ENCODE measurements around the gene BAIAP2L2.
A peak's percentile ranks its signal among the peaks of the same experiment; 100 is the strongest.
"Not testable (repeated sequence)": the region's sequence is repeated elsewhere in the genome, so short reads cannot be mapped to it uniquely, and the experiment has no call there.

The BAIAP2L2 gene

DNA sequence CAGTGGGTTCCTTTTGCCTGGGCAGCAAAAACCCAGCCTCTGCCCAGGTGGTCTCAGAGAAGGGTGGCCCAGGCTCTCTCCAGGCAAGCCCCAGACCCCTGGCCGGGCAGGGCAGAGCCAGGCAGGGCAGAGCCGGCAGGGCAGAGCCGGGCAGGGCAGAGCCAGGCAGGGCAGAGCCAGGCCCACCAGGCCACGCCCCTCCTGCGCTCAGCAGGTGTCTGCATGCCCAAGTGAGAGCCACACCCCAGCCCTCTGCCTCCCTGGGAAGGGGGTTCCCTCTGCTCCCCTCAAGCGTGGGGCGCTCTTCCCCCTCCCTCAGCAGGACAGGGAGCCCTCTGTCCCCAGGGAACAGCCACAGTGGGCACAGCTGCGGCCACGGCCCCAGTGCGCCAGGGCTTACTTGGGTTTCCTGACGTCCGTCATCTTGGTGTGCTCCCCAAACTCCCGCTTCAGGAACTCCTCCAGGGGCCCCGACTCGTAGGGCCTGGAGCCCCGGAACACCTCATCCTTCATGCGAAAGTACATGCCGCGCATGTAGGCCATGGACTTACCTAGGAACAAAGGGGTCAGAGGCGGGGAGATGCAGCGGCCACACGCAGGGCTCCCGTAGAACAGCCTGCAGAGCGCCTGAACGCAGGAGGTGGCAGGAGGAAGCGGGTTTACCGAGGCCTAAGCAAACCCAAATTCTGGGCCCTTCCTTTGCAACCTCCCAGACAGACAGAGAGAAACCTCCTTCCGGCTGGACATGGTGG is 10.1 kb upstream of the BAIAP2L2 start:
- Mint-ChIP-seq H3K27ac (no peak overlapping the region), H3K4me1 (ENCODE audit: low read depth) (peaks cover 5% of the 10 kb centered on the region), H3K9me3 (no peaks in the 10 kb centered on the region), H3K36me3 (ENCODE audit: low read depth) (no peaks in the 10 kb centered on the region), H3K27me3 (ENCODE audit: low read depth) (no peaks in the 10 kb centered on the region), H3K4me3 (no peak overlapping the region)
- no peak for DNase-seq (ENCODE audit: low spot score)

DNA sequence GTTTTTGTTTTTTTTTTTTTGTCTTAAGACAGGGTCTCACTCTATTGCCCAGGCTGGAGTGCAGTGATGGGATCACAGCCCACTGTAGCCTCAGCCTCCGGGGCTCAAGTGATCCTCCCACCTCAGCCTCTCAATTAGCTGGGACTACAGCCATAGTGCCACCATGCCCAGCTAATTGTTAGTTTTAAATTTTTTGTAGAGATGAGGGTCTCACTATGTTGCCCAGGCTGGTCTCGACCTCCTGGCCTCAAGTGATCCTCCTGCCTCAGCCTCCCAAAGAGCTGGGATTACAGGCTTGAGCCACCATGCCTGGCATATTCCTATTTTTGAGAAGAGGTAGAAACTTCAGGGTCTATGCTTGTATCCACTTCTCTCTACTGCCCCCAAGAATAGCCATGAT is 8.3 kb upstream of the BAIAP2L2 start:
- H3K4me1 Mint-ChIP-seq (ENCODE audit: low read depth); H3K4me3 Mint-ChIP-seq; DNase-seq (ENCODE audit: low spot score); H3K36me3 Mint-ChIP-seq (ENCODE audit: low read depth); H3K27me3 Mint-ChIP-seq (ENCODE audit: low read depth); H3K9me3 Mint-ChIP-seq; H3K27ac Mint-ChIP-seq: not testable (repeated sequence)

DNA sequence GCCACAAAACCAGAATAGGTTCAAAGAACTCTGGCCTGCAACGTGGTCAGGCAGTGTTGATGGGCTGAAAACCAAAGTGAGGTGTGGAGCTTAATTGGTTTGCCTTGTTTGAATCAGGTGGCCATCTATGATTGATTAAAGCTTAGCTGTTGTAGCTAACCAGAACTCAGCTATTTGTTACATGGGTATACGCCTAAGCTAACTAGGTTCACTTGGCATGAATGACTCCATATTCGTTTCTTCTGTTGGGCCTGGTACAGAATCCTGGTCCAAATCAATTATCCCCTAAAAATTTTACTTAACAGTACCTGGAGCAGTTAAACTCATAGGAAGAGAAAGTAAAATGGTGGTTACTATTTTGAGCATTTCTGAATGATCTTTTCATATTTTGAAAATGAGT is 7.7 kb upstream of the BAIAP2L2 start:
- Mint-ChIP-seq H3K9me3 (no peaks in the 10 kb centered on the region), H3K4me1 (ENCODE audit: low read depth) (peaks cover 2% of the 10 kb centered on the region), H3K27me3 (ENCODE audit: low read depth) (no peaks in the 10 kb centered on the region), H3K27ac (no peak overlapping the region), H3K4me3 (no peak overlapping the region), H3K36me3 (ENCODE audit: low read depth) (peaks cover 2% of the 10 kb centered on the region)
- no peak for DNase-seq (ENCODE audit: low spot score)

DNA sequence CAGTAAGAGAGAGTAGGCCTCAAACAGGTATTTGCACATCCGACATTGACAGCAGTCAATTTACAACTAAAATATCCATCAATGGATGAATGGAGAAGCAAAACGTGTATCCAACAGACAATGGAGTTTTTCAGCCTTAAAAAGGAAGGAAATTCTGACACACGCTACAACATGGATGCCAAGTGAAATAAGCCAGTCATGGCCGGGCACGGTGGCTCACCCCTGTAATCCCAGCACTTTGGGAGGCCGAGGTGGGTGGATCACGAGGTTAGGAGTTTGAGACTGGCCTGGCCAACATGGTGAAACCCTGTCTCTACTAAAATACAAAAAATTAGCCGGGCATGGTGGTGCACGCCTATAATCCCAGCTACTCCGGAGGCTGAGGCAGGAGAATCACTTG is 7.1 kb upstream of the BAIAP2L2 start:
- not testable (repeated sequence) for H3K36me3 Mint-ChIP-seq (ENCODE audit: low read depth); DNase-seq (ENCODE audit: low spot score); H3K9me3 Mint-ChIP-seq; H3K27ac Mint-ChIP-seq; H3K4me3 Mint-ChIP-seq; H3K27me3 Mint-ChIP-seq (ENCODE audit: low read depth); H3K4me1 Mint-ChIP-seq (ENCODE audit: low read depth)

DNA sequence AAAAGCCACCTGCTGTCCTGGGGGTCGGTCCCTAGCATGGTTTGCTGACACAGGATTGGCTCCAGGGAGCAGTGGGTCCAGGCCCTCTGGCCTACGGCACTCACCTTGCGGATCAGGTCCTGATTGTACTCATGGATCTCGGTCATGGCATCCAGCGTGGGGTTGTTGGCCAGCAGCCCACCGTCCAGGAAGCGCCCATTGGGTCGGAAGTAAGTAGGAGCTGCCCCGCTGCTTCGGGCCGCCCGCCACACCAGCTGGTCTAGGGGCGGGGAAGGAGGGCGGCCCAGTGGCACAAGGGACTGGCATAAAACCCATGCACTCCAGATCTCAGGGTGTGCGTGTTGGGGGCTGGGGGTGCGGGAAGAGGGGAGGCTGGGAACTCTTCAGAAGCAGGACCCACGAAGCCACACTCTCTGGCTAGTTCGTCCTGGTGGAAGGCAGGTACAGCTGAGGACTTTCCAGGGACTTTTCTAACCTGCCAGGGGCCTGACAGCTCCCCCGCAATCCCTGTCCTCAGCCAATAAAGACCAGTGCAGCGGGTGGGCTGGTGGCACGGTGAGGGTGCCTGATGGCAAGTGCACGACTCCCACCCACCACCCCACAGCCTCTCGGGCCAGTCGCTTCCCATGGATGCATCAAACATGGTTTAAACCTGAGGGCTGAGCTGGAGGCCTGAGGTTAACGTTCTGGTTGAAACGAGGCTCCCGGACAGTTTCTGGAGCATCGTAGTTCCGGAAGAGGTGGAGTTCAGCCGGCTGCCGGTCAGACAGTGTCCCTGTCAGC is 5.1 kb upstream of the BAIAP2L2 start:
- H3K36me3 Mint-ChIP-seq (ENCODE audit: low read depth): peaks cover 2% of the 10 kb centered on the region
- peaks cover 2% of the 10 kb centered on the region for H3K4me1 Mint-ChIP-seq (ENCODE audit: low read depth)
- H3K27me3 Mint-ChIP-seq (ENCODE audit: low read depth): no peaks in the 10 kb centered on the region
- no peak overlapping the region for H3K4me3 Mint-ChIP-seq
- DNase-seq (ENCODE audit: low spot score): no peak
- no peaks in the 10 kb centered on the region for H3K9me3 Mint-ChIP-seq
- H3K27ac Mint-ChIP-seq: no peak overlapping the region

DNA sequence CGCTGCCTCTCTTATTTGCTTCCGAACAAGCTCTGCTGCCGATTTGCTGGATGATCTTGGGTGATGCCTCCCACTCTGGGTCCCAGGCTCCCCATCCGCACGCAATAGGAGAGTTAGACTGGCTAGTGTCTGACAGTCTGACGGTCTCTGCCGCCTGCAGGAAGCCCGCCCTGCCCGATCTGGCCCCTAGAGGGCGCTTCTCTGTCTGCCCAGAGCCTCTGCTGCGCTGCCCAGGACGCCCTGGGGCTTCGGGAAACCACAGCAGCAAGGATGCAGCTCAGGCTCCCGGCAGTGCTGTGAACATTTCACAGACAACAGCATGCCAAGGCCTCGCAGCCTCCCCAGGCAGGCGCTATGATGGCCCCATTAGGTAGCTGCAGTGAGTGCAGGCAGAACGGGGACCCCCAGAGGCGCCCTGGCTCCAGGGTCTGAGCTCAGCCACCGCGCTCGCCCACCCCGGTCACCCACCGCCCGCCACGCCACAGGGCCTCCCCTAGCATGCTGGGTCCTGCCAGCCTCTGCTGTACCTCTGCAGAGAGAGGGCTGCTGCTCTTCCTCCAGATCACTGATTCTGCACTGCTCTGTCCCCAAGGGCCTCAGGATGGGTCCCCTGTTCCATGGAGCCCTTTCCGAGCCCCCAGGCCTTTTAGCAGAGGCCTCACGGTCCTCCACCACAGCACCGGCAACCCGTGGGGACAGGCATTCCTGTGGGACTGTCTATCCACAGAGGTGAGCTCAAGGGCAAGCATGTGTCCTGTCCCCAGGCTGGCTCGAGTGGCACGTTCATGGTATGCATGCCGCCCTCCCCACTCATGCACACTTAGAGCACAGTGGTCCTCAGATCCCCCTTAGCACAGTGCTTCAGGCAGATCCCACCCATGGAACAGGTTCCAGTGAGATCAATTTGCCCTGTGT is 4.3 kb upstream of the BAIAP2L2 start:
- peak; percentile 70 for DNase-seq (ENCODE audit: low spot score)
- Mint-ChIP-seq H3K9me3 (peaks cover 2% of the 10 kb centered on the region), H3K4me3 (no peak overlapping the region), H3K27ac (no peak overlapping the region), H3K27me3 (ENCODE audit: low read depth) (no peaks in the 10 kb centered on the region), H3K4me1 (ENCODE audit: low read depth) (peaks cover 2% of the 10 kb centered on the region), H3K36me3 (ENCODE audit: low read depth) (peaks cover 4% of the 10 kb centered on the region)

DNA sequence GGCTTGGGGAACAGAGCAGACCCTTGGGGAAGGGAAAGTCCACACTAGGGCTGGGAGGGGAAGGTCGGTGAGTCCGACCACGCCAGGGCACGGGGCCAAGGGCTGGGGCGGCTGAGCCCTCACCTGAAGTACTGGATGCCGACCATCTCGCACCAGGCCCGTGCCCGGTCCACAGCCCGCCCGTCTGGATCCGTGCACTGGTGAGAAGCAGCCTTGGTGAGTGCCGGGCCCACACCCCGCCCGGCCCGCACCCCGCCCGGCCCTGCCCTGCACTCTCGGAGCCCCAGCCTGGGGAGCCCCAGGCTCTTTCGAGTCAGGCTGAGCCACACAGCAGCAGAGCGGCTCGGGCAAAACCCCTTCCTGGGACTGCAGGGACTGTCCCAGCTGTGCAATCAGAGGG is 1.9 kb upstream of the BAIAP2L2 start:
- Mint-ChIP-seq H3K4me1 (ENCODE audit: low read depth) (peaks cover 2% of the 10 kb centered on the region), H3K36me3 (ENCODE audit: low read depth) (peaks cover 4% of the 10 kb centered on the region), H3K9me3 (peaks cover 3% of the 10 kb centered on the region), H3K4me3 (no peak overlapping the region), H3K27ac (no peak overlapping the region), H3K27me3 (ENCODE audit: low read depth) (no peaks in the 10 kb centered on the region)
- DNase-seq (ENCODE audit: low spot score): no peak

DNA sequence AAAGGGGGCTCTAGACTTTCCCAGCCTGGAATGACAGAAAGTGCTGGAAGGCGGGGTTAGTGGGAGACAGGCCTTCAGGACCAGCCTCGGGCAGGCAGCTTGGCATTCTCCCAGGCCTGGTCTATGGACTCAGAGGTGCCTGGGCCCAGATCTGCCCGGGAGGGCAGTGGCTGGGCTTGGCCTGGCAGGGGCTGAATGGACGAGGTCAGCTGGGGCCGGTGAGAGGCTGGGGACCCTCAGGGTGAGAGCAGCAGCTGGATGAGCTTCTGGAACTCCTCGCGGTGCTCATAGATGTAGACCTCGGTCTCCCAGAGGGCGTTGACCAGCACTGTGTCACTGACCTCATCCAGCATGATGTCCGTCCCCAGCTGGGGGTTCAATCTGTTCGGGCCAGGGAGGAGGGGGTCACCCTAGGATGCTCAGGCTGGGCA is 1.5 kb upstream of the BAIAP2L2 start:
- Mint-ChIP-seq H3K27me3 (ENCODE audit: low read depth) (no peaks in the 10 kb centered on the region), H3K9me3 (peaks cover 3% of the 10 kb centered on the region), H3K4me3 (no peak overlapping the region), H3K27ac (no peak overlapping the region), H3K4me1 (ENCODE audit: low read depth) (peaks cover 2% of the 10 kb centered on the region), H3K36me3 (ENCODE audit: low read depth) (peaks cover 4% of the 10 kb centered on the region)
- no peak for DNase-seq (ENCODE audit: low spot score)

DNA sequence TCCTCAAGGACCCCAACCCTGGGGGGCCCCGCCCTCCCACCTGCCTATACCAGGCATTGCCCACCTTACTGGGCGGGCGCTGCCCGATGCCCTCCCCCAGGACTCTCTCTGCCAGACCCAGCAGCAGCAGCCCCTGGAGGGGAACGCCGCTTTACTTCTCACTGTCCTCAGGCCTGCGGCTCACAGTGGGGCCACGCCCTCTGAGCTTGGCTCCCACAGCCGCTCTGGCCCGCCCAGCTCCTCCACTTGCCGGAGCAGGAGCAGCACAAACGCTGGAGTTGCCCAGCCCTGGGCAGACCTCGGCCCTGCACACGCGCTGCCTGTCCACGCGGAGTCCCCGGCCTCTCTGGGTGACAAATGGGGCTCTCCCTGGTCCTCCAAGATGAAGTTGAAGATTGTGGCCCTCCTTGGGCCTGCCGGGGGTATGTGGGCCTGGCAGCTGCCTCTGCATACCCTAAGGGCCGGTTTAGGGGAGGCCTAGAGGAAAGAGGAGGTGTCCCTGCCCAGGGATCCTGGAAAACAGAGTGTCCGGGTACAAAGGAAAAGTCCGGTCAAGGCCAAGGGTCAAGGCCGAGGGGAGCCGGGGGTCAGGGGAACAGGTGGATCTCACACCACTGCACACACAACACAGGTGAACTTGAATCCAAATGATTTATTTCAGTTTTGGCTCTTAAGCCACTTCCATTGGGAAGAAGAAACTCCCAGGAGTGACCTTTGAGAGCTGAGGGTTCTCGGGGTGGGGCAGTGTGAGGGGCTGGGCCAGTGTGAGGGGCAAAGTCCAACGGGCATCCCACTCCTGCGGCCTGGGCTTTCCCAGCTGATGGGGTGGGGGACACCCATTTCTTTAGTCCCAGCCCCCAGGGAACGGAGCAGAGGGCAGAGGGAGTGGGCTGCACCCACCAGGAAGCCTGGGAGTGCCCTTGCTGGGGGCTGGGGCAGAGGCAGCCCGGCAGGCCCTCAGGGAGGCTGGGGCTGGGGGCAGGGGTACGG is 674 bp upstream of the BAIAP2L2 start:
- DNase-seq (ENCODE audit: low spot score): no peak
- Mint-ChIP-seq H3K27ac (no peak overlapping the region), H3K4me3 (no peak overlapping the region), H3K9me3 (peaks cover 3% of the 10 kb centered on the region), H3K36me3 (ENCODE audit: low read depth) (peaks cover 4% of the 10 kb centered on the region), H3K27me3 (ENCODE audit: low read depth) (no peaks in the 10 kb centered on the region), H3K4me1 (ENCODE audit: low read depth) (peaks cover 2% of the 10 kb centered on the region)

DNA sequence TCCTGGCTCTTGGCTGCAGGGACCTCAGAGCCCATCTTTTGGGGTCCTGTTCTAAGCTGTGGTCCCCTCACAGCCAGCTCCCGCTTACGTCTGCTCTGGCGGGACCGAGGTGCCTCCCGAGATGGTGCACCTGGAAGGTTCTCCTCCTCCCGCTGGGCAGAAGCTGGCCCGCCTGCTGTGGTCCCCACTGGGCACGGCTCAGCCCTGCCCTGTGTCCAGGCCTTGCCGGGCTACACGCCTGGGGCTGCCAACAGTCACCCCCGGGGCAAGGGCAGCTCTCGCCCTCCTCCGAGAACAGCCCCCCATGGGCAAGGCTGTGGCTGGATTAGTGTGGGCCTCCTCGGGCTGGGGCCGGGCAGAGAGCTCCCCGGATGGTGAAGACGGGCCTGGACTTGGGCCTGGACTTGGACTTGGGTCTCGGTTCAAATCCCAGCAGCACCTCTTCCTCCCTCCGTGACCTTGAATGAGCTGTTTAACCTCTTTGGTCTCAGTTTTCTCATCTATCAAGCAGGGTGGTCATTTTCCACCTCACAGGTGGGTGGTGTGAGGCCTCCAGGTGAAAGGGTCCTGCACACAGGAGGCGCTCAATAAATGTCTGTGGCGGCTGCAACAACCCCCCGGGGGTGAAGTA is 998 bp downstream of the BAIAP2L2 start:
- Mint-ChIP-seq H3K27ac (peak overlapping the region; percentile 84), H3K27me3 (ENCODE audit: low read depth) (no peaks in the 10 kb centered on the region), H3K36me3 (ENCODE audit: low read depth) (peaks cover 4% of the 10 kb centered on the region), H3K4me3 (no peak overlapping the region), H3K9me3 (peaks cover 3% of the 10 kb centered on the region), H3K4me1 (ENCODE audit: low read depth) (peaks cover 7% of the 10 kb centered on the region)
- no peak for DNase-seq (ENCODE audit: low spot score)

DNA sequence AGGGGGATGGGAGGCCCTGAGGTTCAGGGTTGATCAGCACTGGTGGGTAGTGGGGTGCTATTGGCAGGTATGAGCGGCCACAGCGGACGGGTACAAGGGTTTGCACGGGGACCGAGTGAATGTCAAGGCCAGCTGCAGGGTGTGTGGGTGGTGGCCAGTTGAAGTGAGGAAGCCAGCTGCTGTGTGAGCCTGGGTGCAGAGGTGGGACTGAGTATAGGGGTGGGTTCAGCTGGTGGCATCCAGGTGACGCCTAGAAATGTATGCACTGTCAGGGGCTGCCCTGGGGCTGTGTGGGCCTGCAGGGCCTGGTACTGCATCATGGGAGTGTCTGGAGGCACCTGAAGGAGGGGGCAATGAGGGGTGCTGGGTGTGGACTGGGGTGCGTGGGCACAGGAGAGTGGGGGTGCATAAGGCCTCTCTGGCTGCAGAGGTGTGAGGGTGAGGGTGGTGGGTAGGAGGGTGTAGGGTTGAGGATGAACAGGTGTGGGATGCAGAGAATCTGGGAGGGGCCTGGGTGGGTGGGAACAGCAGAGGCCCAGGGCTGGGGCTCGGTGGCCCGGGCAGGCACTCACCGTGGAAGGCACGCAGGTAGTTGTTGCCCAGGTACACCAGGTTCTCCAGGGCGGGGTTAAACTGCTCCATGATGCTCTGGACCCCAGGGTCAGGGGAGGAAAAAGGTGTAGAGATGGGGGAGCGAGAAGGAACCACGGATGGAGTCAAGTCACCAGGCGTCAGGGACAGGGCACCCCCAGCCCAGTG is 1.7 kb downstream of the BAIAP2L2 start:
- Mint-ChIP-seq H3K27me3 (ENCODE audit: low read depth) (no peaks in the 10 kb centered on the region), H3K27ac (no peak overlapping the region), H3K4me3 (no peak overlapping the region)

More for the DNA sequence above, 1.7 kb downstream of the BAIAP2L2 start:
- peaks cover 7% of the 10 kb centered on the region for H3K4me1 Mint-ChIP-seq (ENCODE audit: low read depth)
- no peak for DNase-seq (ENCODE audit: low spot score)
- peaks cover 2% of the 10 kb centered on the region for H3K36me3 Mint-ChIP-seq (ENCODE audit: low read depth)
- peaks cover 3% of the 10 kb centered on the region for H3K9me3 Mint-ChIP-seq
